Chondrocyte (in vitro differentiated cells): Measurements from ENCODE around the gene MYBPH. TPM values are rescaled to one million over a fixed set of nuclear protein-coding genes. Genes with fewer than 3 reads are reported as not detected.

ENCODE experiments used
- DNase-seq: peaks from one replicate; pipeline ENCODE4 v3.0.0; 2021; ENCODE audit warnings: mixed read lengths, low spot score
- H3K27ac Mint-ChIP-seq: one replicate; pipeline ENCODE4 v1.8.0; 2021; ENCODE audit warnings: mild to moderate bottlenecking, moderate library complexity, mixed read lengths; ENCODE audit not compliant: unreplicated experiment
- H3K27me3 Mint-ChIP-seq: 2 replicates; pipeline ENCODE4 v1.8.0; 2021; ENCODE audit warnings: low read depth, mixed read lengths
- H3K36me3 Mint-ChIP-seq: 2 replicates; pipeline ENCODE4 v1.8.0; 2021; ENCODE audit warnings: low read depth, mixed read lengths
- H3K4me1 Mint-ChIP-seq: 2 replicates; pipeline ENCODE4 v1.8.0; 2021; ENCODE audit warnings: low read depth, mild to moderate bottlenecking, mixed read lengths
- H3K4me3 Mint-ChIP-seq: one replicate; pipeline ENCODE4 v1.8.0; 2021; ENCODE audit warnings: mild to moderate bottlenecking, moderate library complexity, mixed read lengths; ENCODE audit not compliant: unreplicated experiment
- H3K9me3 Mint-ChIP-seq: 2 replicates; pipeline ENCODE4 v1.8.0; 2021; ENCODE audit warnings: low read depth, mixed read lengths
- CTCF ChIP-seq: fragments of 200-600 bp; sonication (generic); IDR thresholded peaks from 2 replicates; pipeline ENCODE4 v1.5.0; 2021; ENCODE audit warnings: antibody characterized with exemption, mild to moderate bottlenecking, moderate library complexity
- total RNA-seq: library from RNA; stranded (reverse); gene quantifications from 3 replicates; pipeline ENCODE4 v1.2.1, GENCODE V29; 2021

The MYBPH gene
- total RNA-seq, 1 donor from 2014 or later = not detected

- no peaks in the 10 kb centered on the region for H3K4me1 Mint-ChIP-seq
- TF ChIP-seq CTCF = no peak
- peaks cover 3% of the 10 kb centered on the region for H3K9me3 Mint-ChIP-seq
- DNase-seq = no peak
- no peak overlapping the region for H3K27ac Mint-ChIP-seq
- H3K27me3 Mint-ChIP-seq = peaks cover 33% of the 10 kb centered on the region
- no peak overlapping the region for H3K4me3 Mint-ChIP-seq
- no peaks in the 10 kb centered on the region for H3K36me3 Mint-ChIP-seq
Observed at GRCh38 chr1:203213126-203213525, 37.5 kb upstream of the MYBPH start.

DNA sequence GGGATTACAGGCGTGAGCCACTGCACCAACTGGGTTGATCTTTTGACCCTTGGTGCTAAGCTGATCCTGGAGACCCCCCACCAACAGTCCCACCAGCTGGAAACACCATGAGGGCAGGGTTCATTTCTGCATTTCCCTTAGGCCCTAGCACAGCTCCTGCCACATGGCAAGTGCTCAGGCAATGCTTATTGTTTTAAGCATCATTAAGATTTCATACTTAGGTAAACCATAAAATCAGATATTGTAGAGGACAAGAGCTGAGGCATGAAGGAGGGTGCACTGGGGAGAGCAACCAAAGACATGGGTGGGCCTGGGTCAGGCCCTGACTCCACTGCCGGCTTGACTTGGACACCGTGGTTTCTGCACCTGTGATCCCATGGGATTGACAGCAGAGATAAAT, 36.2 kb upstream of the MYBPH start:
- Mint-ChIP-seq H3K27ac (no peak overlapping the region), H3K27me3 (peaks cover 29% of the 10 kb centered on the region), H3K4me1 (no peaks in the 10 kb centered on the region), H3K36me3 (no peaks in the 10 kb centered on the region), H3K9me3 (peaks cover 3% of the 10 kb centered on the region), H3K4me3 (no peak overlapping the region)
- TF ChIP-seq CTCF = no peak
- no peak for DNase-seq

- H3K4me1 Mint-ChIP-seq = peaks cover 7% of the 10 kb centered on the region
- H3K4me3 Mint-ChIP-seq = no peak overlapping the region
- DNase-seq = no peak
- no peak for TF ChIP-seq CTCF
- H3K9me3 Mint-ChIP-seq = peaks cover 3% of the 10 kb centered on the region
- H3K36me3 Mint-ChIP-seq = no peaks in the 10 kb centered on the region
- H3K27ac Mint-ChIP-seq = no peak overlapping the region
- H3K27me3 Mint-ChIP-seq = peaks cover 24% of the 10 kb centered on the region
Observed at GRCh38 chr1:203210988-203211387, 35.4 kb upstream of the MYBPH start.

DNA sequence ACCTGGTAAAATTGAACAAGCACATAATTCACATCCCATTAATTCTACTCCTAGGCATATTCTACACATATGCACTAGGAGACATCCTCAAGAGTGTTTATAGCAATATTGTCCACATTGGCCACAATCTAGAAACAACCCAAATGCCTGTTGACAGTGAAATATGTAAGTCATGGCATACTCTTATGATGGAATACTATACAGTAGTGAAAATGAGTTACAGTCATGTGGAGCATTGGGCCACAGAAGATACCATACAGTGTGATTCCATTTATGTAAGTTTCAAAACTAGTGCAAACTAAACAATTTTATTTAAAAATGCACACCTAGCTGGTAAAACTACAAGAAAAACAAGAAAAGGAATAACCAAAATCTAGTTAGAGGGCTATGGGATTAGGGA, 34.7 kb upstream of the MYBPH start:
- DNase-seq = no peak
- no peaks in the 10 kb centered on the region for H3K36me3 Mint-ChIP-seq
- peaks cover 23% of the 10 kb centered on the region for H3K27me3 Mint-ChIP-seq
- TF ChIP-seq CTCF = no peak
- no peak overlapping the region for H3K4me3 Mint-ChIP-seq
- peaks cover 3% of the 10 kb centered on the region for H3K9me3 Mint-ChIP-seq
- peaks cover 7% of the 10 kb centered on the region for H3K4me1 Mint-ChIP-seq
- no peak overlapping the region for H3K27ac Mint-ChIP-seq

- H3K9me3 Mint-ChIP-seq = peaks cover 3% of the 10 kb centered on the region
- H3K36me3 Mint-ChIP-seq = peaks cover 1% of the 10 kb centered on the region
- peaks cover 7% of the 10 kb centered on the region for H3K4me1 Mint-ChIP-seq
- no peak overlapping the region for H3K27ac Mint-ChIP-seq
- DNase-seq = no peak
- peaks cover 16% of the 10 kb centered on the region for H3K27me3 Mint-ChIP-seq
- TF ChIP-seq CTCF = no peak
- H3K4me3 Mint-ChIP-seq = no peak overlapping the region
Observed at GRCh38 chr1:203208181-203208580, 32.6 kb upstream of the MYBPH start.
